Dedifferentiated amniotic fluid mesenchymal stem cell (primary cell): ENCODE results near the gene F10.
"Not testable (repeated sequence)": the region's sequence is repeated elsewhere in the genome, so short reads cannot be mapped to it uniquely, and the experiment has no call there.

ENCODE experiments used
- DNase-seq: peaks from one replicate; pipeline ENCODE4 v3.0.0-alpha.2; 2016; ENCODE audit errors: extremely low spot score

Gene F10

GRCh38 chr13:113122550-113123225 is at the start of gene F10:
F10 (plus strand) TSS chr13:113122799; CDS start chr13:113122856, 57 bp downstream.
- peak; percentile 58 for DNase-seq

- no peak for DNase-seq
Measured at GRCh38 chr13:113073942-113074341, 48.7 kb upstream of the F10 start.

- DNase-seq = no peak
Measured at GRCh38 chr13:113074401-113074800, 48.2 kb upstream of the F10 start.

GRCh38 chr13:113074876-113075275 is 47.7 kb upstream of the F10 start:
- DNase-seq = no peak

GRCh38 chr13:113075711-113076110 is 46.9 kb upstream of the F10 start:
- DNase-seq = no peak

- DNase-seq = no peak
Measured at GRCh38 chr13:113076681-113077401, 45.8 kb upstream of the F10 start.

GRCh38 chr13:113077566-113077952 is 45.0 kb upstream of the F10 start:
- no peak for DNase-seq

- no peak for DNase-seq
Measured at GRCh38 chr13:113077953-113078901, 44.4 kb upstream of the F10 start.

GRCh38 chr13:113078902-113079780 is 43.5 kb upstream of the F10 start:
- no peak for DNase-seq

DNA sequence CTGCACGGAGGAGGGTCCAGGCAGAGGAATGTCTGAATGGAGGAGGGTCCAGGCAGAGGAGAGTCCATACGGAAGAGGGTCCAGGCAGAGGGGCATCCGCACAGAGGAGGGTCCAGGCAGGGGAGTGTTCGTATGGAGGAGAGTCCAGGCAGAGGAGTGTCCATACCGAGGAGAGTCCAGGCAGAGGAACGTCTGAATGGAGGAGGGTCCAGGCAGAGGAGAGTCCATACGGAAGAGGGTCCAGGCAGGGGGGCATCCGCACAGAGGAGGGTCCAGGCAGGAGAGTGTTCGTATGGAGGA is 42.9 kb upstream of the F10 start:
- DNase-seq = not testable (repeated sequence)

GRCh38 chr13:113080361-113080831 is 42.2 kb upstream of the F10 start:
- DNase-seq = no peak

DNA sequence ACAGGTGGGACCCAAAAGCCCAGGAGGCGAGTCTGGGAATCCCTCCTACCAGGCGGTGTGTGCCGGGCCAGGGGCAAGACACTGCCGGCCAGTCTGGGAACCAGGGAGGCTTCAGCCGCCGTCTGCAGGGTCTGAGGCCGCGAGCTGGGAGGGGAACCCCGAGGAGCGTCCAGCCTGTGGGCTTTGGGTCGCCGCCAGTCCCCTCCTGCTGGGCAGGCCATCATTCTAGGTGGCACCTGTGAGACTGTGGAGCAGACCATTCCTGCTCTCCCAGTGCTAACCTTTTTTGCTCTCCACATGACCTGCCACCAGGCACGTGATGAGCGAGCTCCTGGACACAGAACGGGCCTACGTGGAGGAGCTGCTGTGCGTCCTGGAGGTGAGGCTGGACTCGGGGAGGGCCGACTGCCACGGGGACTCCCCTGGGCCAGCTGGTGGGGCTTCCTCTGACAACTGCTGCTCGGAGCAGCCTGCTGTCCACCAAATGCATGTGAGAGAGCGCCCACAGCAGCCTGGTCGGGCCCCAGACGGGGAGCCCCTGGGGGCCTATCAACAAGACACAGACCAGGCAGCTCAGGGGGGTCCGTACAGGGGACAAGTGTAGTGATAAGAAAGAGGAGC is 41.6 kb upstream of the F10 start:
- no peak for DNase-seq

DNA sequence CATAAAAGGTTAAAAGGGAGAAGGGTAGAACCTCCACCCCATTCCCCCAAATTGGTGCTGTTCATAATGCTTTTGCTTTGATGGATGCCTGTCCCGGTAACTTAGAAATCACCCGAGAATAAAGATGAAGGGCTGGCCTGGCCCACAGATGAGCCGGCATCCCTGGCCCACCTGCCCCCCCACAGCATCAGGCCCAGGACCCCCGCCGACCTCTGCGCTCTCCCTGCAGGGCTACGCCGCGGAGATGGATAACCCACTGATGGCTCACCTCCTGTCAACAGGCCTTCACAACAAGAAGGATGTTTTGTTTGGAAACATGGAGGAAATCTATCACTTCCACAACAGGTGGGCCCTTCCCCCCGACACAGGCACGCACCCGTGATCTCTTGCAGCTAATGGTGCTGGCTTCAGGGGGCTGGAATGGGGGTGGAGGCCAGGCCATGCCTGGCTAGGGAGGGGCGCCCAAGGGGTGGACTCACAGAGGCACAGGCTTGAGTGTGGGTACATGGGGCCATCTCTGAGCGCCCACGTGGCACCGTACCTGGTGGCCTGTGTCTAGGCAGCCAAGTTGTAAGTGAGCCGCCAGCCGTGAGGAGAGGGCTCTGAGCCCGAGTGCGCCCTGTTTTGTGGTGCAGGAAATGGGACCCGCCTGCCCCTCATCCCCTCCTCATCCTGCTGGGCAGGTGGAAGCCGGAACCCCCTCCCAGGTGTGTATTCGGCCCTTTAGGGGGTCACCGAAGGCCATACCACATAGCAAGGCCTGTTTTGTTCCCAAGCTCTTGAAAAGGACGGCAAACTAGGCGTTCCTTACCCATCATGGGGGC is 40.2 kb upstream of the F10 start:
- no peak for DNase-seq

GRCh38 chr13:113083022-113083373 is 39.6 kb upstream of the F10 start:
- no peak for DNase-seq

- no peak for DNase-seq
Measured at GRCh38 chr13:113083402-113084061, 39.1 kb upstream of the F10 start.

- no peak for DNase-seq
Measured at GRCh38 chr13:113084094-113084942, 38.3 kb upstream of the F10 start.

- DNase-seq = no peak
Measured at GRCh38 chr13:113084943-113085540, 37.6 kb upstream of the F10 start.

GRCh38 chr13:113086031-113086750 is 36.4 kb upstream of the F10 start:
- no peak for DNase-seq
